Right lobe of liver (tissue), 4 donors: ENCODE results near the gene ULK1.
"Not testable (repeated sequence)": the region's sequence is repeated elsewhere in the genome, so short reads cannot be mapped to it uniquely, and the experiment has no call there.

Source experiments
- POLR2A ChIP-seq: fragments of 450-650 bp; IDR thresholded peaks from one replicate; pipeline ENCODE4 v1.6.1; 2017; ENCODE audit warnings: antibody characterized with exemption, mild to moderate bottlenecking
- TF ChIP-seq, protein P1 (sequence below), 4 donors: fragments of 200-600 bp in 3 of 4; fragments of 450-650 bp in 1 of 4; IDR thresholded peaks; one replicate each; pipeline versions ENCODE4 v1.5.1 to v1.8.0; 2016 to 2022; ENCODE audit warnings: antibody characterized with exemption in 4 of 4, mild to moderate bottlenecking in 2 of 4
- donor health status: DM: no; HTN: no; CAD: no.
- donor health status: DM: no; HTN: no; CAD: no.
- donor health status: DM: no; HTN: yes; CAD: no.

GRCh38 chr12:131885076-131885475, 9.3 kb upstream of the ULK1 start:
- TF ChIP-seq, protein P1, sequence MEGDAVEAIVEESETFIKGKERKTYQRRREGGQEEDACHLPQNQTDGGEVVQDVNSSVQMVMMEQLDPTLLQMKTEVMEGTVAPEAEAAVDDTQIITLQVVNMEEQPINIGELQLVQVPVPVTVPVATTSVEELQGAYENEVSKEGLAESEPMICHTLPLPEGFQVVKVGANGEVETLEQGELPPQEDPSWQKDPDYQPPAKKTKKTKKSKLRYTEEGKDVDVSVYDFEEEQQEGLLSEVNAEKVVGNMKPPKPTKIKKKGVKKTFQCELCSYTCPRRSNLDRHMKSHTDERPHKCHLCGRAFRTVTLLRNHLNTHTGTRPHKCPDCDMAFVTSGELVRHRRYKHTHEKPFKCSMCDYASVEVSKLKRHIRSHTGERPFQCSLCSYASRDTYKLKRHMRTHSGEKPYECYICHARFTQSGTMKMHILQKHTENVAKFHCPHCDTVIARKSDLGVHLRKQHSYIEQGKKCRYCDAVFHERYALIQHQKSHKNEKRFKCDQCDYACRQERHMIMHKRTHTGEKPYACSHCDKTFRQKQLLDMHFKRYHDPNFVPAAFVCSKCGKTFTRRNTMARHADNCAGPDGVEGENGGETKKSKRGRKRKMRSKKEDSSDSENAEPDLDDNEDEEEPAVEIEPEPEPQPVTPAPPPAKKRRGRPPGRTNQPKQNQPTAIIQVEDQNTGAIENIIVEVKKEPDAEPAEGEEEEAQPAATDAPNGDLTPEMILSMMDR (IDR thresholded peaks at IDR 0.05) = not testable (repeated sequence)
- not testable (repeated sequence) for TF ChIP-seq POLR2A
